ENCODE results near the gene SPRR2F. TPM values are rescaled to one million over a fixed set of nuclear protein-coding genes. Genes with fewer than 3 reads are reported as not detected.

SPRR2F gene
- total and polyA plus RNA-seq, 8 donors = 0.62 to 11.5 (median 1.5) TPM; not detected in 5

DNA sequence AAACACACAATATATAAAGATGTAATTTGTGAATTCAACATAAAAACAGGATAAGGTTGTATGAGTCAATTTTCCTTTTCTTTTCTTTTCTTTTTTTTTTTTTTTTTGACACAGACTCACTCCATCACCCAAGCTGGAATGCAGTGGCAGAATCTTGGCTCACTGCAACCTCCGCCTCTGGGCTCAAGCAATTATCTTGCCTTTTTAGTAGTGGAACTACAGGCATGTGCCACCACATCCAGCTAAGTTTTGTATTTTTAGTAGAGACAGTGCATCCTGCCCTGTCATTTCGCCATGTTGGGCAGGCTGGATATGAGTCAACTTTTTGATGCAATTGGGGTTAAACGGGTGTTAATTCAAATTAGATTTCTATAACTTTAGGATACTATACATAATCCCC lies 31.6 kb downstream of the SPRR2F start:
- no peak for DNase-seq
- Histone ChIP-seq H3K4me3 (no peak overlapping the region), H3K4me1 (no peaks in the 10 kb centered on the region), H3K27me3 (no peaks in the 10 kb centered on the region), H3K27ac (no peak overlapping the region), H3K36me3 (no peaks in the 10 kb centered on the region), H3K9me3 (peaks cover 0 to under 1% (median 0%) of the 10 kb centered on the region in 4 donors)
- whole genome bisulfite sequencing, 5 donors = 80 to 91% (median 86%) methylated on average over 3 of the region's 3 CpGs
- intact Hi-C loops (cut with DNase I; ENCODE audit: low total_unique reads) = no loop called here
- no peak for TF ChIP-seq POLR2A (IDR thresholded peaks at IDR 0.05)
- TF ChIP-seq, protein P1, sequence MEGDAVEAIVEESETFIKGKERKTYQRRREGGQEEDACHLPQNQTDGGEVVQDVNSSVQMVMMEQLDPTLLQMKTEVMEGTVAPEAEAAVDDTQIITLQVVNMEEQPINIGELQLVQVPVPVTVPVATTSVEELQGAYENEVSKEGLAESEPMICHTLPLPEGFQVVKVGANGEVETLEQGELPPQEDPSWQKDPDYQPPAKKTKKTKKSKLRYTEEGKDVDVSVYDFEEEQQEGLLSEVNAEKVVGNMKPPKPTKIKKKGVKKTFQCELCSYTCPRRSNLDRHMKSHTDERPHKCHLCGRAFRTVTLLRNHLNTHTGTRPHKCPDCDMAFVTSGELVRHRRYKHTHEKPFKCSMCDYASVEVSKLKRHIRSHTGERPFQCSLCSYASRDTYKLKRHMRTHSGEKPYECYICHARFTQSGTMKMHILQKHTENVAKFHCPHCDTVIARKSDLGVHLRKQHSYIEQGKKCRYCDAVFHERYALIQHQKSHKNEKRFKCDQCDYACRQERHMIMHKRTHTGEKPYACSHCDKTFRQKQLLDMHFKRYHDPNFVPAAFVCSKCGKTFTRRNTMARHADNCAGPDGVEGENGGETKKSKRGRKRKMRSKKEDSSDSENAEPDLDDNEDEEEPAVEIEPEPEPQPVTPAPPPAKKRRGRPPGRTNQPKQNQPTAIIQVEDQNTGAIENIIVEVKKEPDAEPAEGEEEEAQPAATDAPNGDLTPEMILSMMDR (IDR thresholded peaks at IDR 0.05) = no peak
- no peak for TF ChIP-seq EP300 (IDR thresholded peaks at IDR 0.05)
- no peak for TF ChIP-seq POLR2AphosphoS5 (IDR thresholded peaks at IDR 0.05)

DNA sequence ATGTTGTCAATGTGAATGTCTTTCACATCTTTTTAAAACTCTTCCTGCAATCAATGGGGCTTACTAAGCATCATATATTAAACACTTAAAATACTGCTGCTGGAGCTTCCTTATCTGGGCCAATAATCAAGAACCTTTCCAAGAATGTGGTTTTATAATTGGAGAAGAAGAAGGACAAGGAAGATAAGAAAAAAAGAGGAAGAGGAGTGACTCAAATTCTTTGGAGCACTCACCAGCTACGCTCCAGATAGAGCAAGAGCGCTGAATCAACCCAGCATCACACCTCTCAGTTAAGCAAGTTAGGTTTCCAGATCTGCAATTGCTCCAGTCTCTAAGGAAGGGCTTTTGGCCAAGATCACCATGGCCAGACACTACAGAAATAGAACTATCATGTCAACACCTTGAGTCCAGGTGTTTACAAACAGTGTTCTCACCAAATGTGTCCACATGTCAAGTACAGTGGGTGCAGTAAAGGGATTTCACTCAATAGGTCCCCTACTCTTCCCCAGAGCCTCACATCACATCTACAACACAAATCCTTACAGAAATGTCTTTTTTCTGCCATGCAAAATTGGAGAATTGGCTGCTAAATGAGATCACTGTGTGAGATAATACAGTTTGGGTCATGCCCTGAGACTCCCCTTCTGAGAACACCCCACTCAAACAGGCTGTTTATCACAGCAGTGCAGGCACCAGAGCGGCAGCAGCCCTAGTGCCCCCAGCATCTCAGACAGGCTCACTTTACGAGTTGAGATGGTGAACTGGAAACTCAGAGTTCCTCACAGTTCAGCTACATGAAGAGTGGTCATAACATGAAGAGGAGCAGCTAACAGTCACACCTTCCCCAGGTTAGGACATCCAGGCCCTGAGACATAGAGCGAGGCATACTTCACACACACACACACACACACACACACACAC lies 40.2 kb downstream of the SPRR2F start:
- no peaks in the 10 kb centered on the region for H3K36me3 ChIP-seq
- 77 to 89% (median 81%) methylated on average over 4 to 5 of the region's 5 CpGs for WGBS, 5 donors
- TF ChIP-seq, protein P1 (IDR thresholded peaks at IDR 0.05) = no peak
- TF ChIP-seq POLR2AphosphoS5 (IDR thresholded peaks at IDR 0.05) = no peak
- no peak for TF ChIP-seq EP300 (IDR thresholded peaks at IDR 0.05)
- no peak for TF ChIP-seq POLR2A (IDR thresholded peaks at IDR 0.05)
- intact Hi-C loops (cut with DNase I; ENCODE audit: low total_unique reads) = no loop called here
- no peaks in the 10 kb centered on the region for H3K4me1 ChIP-seq
- no peak overlapping the region for H3K27ac ChIP-seq
- H3K4me3 ChIP-seq = no peak overlapping the region
- H3K9me3 ChIP-seq = no peaks in the 10 kb centered on the region
- no peaks in the 10 kb centered on the region for H3K27me3 ChIP-seq
- DNase-seq = no peak

DNA sequence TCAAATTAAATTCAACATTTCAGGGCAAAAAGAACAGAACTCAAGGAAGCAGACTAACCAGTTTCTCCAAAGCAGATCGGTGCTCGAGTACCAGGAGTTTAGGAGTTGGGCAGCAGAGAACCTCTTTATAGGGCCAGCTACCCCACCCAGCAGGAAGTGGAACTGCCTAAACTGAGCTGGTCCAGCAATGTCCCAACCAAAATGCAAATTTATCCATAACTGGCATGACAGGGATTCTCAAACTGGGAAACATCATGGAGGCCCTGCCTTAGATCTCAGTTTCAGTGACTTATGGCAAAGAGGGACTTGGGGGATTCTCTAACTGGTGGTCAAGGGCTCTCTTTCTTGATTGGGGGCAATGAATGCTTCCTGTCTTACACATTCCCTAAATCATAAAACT lies 41.8 kb downstream of the SPRR2F start, which contains the start of gene SPRR2B:
Gene SPRR2B (minus strand): TSS at position 101 of the 400 bp plus-strand sequence. CDS start 772 bp downstream, outside the sequence.
- H3K27me3 ChIP-seq = no peaks in the 10 kb centered on the region
- WGBS, 5 donors = 33 to 94% (median 74%) methylated on average over 2 of the region's 2 CpGs
- intact Hi-C loops (cut with DNase I; ENCODE audit: low total_unique reads) = no loop called here
- no peaks in the 10 kb centered on the region for H3K9me3 ChIP-seq
- TF ChIP-seq, protein P1 (IDR thresholded peaks at IDR 0.05) = no peak
- no peak for TF ChIP-seq POLR2A (IDR thresholded peaks at IDR 0.05)
- TF ChIP-seq POLR2AphosphoS5 (IDR thresholded peaks at IDR 0.05) = no peak
- TF ChIP-seq EP300 (IDR thresholded peaks at IDR 0.05) = no peak
- H3K27ac ChIP-seq = no peak within 1 kb of the TSS
- no peaks in the 10 kb centered on the region for H3K36me3 ChIP-seq
- H3K4me1 ChIP-seq = no peaks in the 10 kb centered on the region
- no peak for DNase-seq
- H3K4me3 ChIP-seq = no peak within 1 kb of the TSS

DNA sequence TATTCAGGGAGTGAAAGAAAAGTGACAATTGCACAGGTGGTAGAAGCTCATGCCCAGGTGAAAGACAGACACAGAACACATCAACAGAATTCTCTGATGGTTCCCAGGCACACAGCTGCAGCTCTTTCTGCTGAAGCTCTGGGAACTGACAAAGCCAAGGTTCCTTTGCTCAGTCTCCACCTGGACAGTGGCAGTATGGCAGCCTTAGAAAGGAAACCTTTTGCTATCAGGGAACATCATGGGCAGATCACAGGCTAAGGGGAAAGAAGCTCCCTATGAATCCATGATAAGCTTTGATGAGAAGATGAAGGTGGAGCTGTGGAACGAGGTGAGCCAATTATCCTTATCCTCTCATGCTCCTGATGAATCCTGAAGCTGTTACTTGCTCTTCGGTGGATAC lies 43.1 kb downstream of the SPRR2F start:
- no peak for DNase-seq
- Histone ChIP-seq H3K36me3 (no peaks in the 10 kb centered on the region), H3K27ac (no peak overlapping the region), H3K4me3 (no peak overlapping the region), H3K27me3 (no peaks in the 10 kb centered on the region), H3K9me3 (no peaks in the 10 kb centered on the region), H3K4me1 (no peaks in the 10 kb centered on the region)
- TF ChIP-seq POLR2AphosphoS5 (IDR thresholded peaks at IDR 0.05) (no peak), POLR2A (IDR thresholded peaks at IDR 0.05) (no peak)
- WGBS, 5 donors = 54 to 70% (median 60%) methylated on average over 2 of the region's 2 CpGs
- intact Hi-C loops (cut with DNase I; ENCODE audit: low total_unique reads) = no loop called here

Small RNAs within 50 kb of the gene (small RNA-seq; reads per million reads assigned to genes)
- 0 reads per million in 4 donors for gene SPRR2C

Other genes with a start within 250 kb of the SPRR2F start
- gene SMCP, start 235.2 kb downstream of the SPRR2F start, total RNA-seq = not detected
- gene SMCP, start 235.2 kb downstream of the SPRR2F start, polyA plus RNA-seq = not detected
- not detected for gene IVL, start 205.0 kb downstream of the SPRR2F start, total RNA-seq
- gene IVL, start 205.0 kb downstream of the SPRR2F start, polyA plus RNA-seq = 10 to 100 TPM in 1 of 3 donors, not detected in 2; 11.5 TPM
- gene SPRR5, start 166.3 kb downstream of the SPRR2F start, total RNA-seq = not detected
- 1 to 10 TPM in 1 of 3 donors, not detected in 2; 1.0 TPM for gene SPRR5, start 166.3 kb downstream of the SPRR2F start, polyA plus RNA-seq
- not detected for gene SPRR4, start 142.9 kb downstream of the SPRR2F start, total RNA-seq
- gene SPRR4, start 142.9 kb downstream of the SPRR2F start, polyA plus RNA-seq = not detected
- gene SPRR1A, start 129.4 kb downstream of the SPRR2F start, total RNA-seq = not detected
- 100 to 1,000 TPM in 1 of 3 donors, not detected in 2; 123 TPM for gene SPRR1A, start 129.4 kb downstream of the SPRR2F start, polyA plus RNA-seq
- gene SPRR3, start 111.8 kb downstream of the SPRR2F start, total RNA-seq = 1 to 10 TPM in 1 of 5 donors, not detected in 4; 3.1 TPM
- gene SPRR3, start 111.8 kb downstream of the SPRR2F start, polyA plus RNA-seq = 100 to 1,000 TPM in 1 of 3 donors, 10 to 100 TPM in 1, not detected in 1; 12.8 to 932 TPM
- gene SPRR1B, start 82.3 kb downstream of the SPRR2F start, total RNA-seq = not detected
- gene SPRR1B, start 82.3 kb downstream of the SPRR2F start, polyA plus RNA-seq = 100 to 1,000 TPM in 1 of 3 donors, 1 to 10 TPM in 1, not detected in 1; 6.1 to 122 TPM
- not detected for gene SPRR2D, start 72.4 kb downstream of the SPRR2F start, total RNA-seq
- 10 to 100 TPM in 1 of 3 donors, not detected in 2; 68.2 TPM for gene SPRR2D, start 72.4 kb downstream of the SPRR2F start, polyA plus RNA-seq
- not detected for gene SPRR2A, start 56.0 kb downstream of the SPRR2F start, total RNA-seq
- gene SPRR2A, start 56.0 kb downstream of the SPRR2F start, polyA plus RNA-seq = 100 to 1,000 TPM in 1 of 3 donors, 1 to 10 TPM in 2; 1.9 to 190 (median 2.7) TPM
- not detected for gene SPRR2B, start 41.9 kb downstream of the SPRR2F start, total RNA-seq
- gene SPRR2B, start 41.9 kb downstream of the SPRR2F start, polyA plus RNA-seq = under 1 TPM in 1 of 3 donors, not detected in 2; 0.55 TPM
- gene SPRR2E, start 19.0 kb downstream of the SPRR2F start, total RNA-seq = 10 to 100 TPM in 1 of 5 donors, not detected in 4; 54.8 TPM
- 10 to 100 TPM in 1 of 3 donors, not detected in 2; 27.4 TPM for gene SPRR2E, start 19.0 kb downstream of the SPRR2F start, polyA plus RNA-seq
- not detected for gene SPRR2G, start 37.4 kb upstream of the SPRR2F start, total RNA-seq
- gene SPRR2G, start 37.4 kb upstream of the SPRR2F start, polyA plus RNA-seq = under 1 TPM in 1 of 3 donors, not detected in 2; 0.75 TPM
- gene LELP1, start 89.9 kb upstream of the SPRR2F start, total RNA-seq = not detected
- gene LELP1, start 89.9 kb upstream of the SPRR2F start, polyA plus RNA-seq = not detected
- gene PRR9, start 104.1 kb upstream of the SPRR2F start, total RNA-seq = not detected
- gene PRR9, start 104.1 kb upstream of the SPRR2F start, polyA plus RNA-seq = not detected
- gene LORICRIN, start 146.2 kb upstream of the SPRR2F start, total RNA-seq = not detected
- not detected for gene LORICRIN, start 146.2 kb upstream of the SPRR2F start, polyA plus RNA-seq
- gene PGLYRP3, start 199.4 kb upstream of the SPRR2F start, total RNA-seq = not detected
- 1 to 10 TPM in 1 of 3 donors, not detected in 2; 1.6 TPM for gene PGLYRP3, start 199.4 kb upstream of the SPRR2F start, polyA plus RNA-seq
- gene PGLYRP4, start 235.3 kb upstream of the SPRR2F start, total RNA-seq = not detected
- 1 to 10 TPM in 1 of 3 donors, not detected in 2; 4.3 TPM for gene PGLYRP4, start 235.3 kb upstream of the SPRR2F start, polyA plus RNA-seq
- 100 to 1,000 TPM in 3 of 5 donors, 10 to 100 TPM in 1, not detected in 1; 17.4 to 298 (median 146) TPM for gene S100A9, start 244.3 kb upstream of the SPRR2F start, total RNA-seq
- 1,000 to 10,000 TPM in 1 of 3 donors, 100 to 1,000 TPM in 2; 276 to 9,878 (median 780) TPM for gene S100A9, start 244.3 kb upstream of the SPRR2F start, polyA plus RNA-seq

Data from stomach (tissue), 9 donors.